Neural cell (in vitro differentiated cells): ENCODE results near the gene NECTIN2. TPM values are rescaled to one million over a fixed set of nuclear protein-coding genes. Genes with fewer than 3 reads are reported as not detected.

Experiments
- H2AFZ ChIP-seq: fragments of 200-600, 300-800 bp; sonication (generic), shearing (Covaris generic); 2 replicates; pipeline ENCODE4 v1.6.0; 2014; ENCODE audit warnings: low read depth, mild to moderate bottlenecking, antibody characterized with exemption, low read length, moderate library complexity
- H3F3A ChIP-seq: fragments of 200-600 bp; shearing (Covaris generic); 2 replicates; pipeline ENCODE4 v1.6.1; 2016; ENCODE audit warnings: mild to moderate bottlenecking, moderate library complexity, mixed read lengths, antibody characterized with exemption, low read length; ENCODE audit not compliant: insufficient read depth, poor library complexity, severe bottlenecking
- H3K27ac ChIP-seq: fragments of 200-600, 300-800 bp; sonication (generic), shearing (Covaris generic); 2 replicates; pipeline ENCODE4 v1.5.1; 2014; ENCODE audit warnings: mild to moderate bottlenecking, low read length, moderate library complexity
- H3K27me3 ChIP-seq: fragments of 300-800, 200-600 bp; sonication (generic), shearing (Covaris generic); 2 replicates; pipeline ENCODE4 v1.6.0; 2014; ENCODE audit warnings: mild to moderate bottlenecking, low read depth, low read length, moderate library complexity; ENCODE audit not compliant: insufficient read depth
- H3K36me3 ChIP-seq: fragments of 300-800, 200-600 bp; sonication (generic), shearing (Covaris generic); 2 replicates; pipeline ENCODE4 v1.5.1; 2014; ENCODE audit warnings: mild to moderate bottlenecking, antibody characterized with exemption, low read length, moderate library complexity; ENCODE audit not compliant: insufficient read depth
- H3K4me2 ChIP-seq: fragments of 300-800, 200-600 bp; sonication (generic), shearing (Covaris generic); 2 replicates; pipeline ENCODE4 v1.6.0; 2014; ENCODE audit warnings: mild to moderate bottlenecking, low read length
- H3K4me3 ChIP-seq: fragments of 300-800, 200-600 bp; sonication (generic), shearing (Covaris generic); 2 replicates; pipeline ENCODE4 v1.5.1; 2014; ENCODE audit warnings: mild to moderate bottlenecking, low read length, moderate library complexity
- H3K79me2 ChIP-seq: fragments of 200-600 bp; shearing (Covaris generic); replicated peaks from 2 replicates; pipeline ENCODE4 v1.6.0; 2014; ENCODE audit warnings: mild to moderate bottlenecking, low read length, moderate library complexity; ENCODE audit not compliant: insufficient read depth
- H3K9ac ChIP-seq: fragments of 300-800, 200-600 bp; sonication (generic), shearing (Covaris generic); 2 replicates; pipeline ENCODE4 v1.6.1; 2016; ENCODE audit warnings: mild to moderate bottlenecking, low read length, mixed read lengths
- H3K9me2 ChIP-seq: fragments of 200-600 bp; shearing (Covaris generic); 2 replicates; pipeline ENCODE4 v1.6.1; 2016; ENCODE audit warnings: mild to moderate bottlenecking, low read length, mixed read lengths; ENCODE audit not compliant: insufficient read depth
- H3K9me3 ChIP-seq: fragments of 200-600, 300-800 bp; sonication (generic), shearing (Covaris generic); 2 replicates; pipeline ENCODE4 v1.6.1; 2016; ENCODE audit warnings: mild to moderate bottlenecking, mixed run types, low read length, moderate library complexity, mixed read lengths
- H4K20me1 ChIP-seq: fragments of 200-600 bp; shearing (Covaris generic); 2 replicates; pipeline ENCODE4 v1.6.1; 2016; ENCODE audit warnings: mild to moderate bottlenecking, mixed run types; ENCODE audit not compliant: insufficient read depth
- EP300 ChIP-seq: fragments of 450-650 bp; conservative IDR thresholded peaks from 2 replicates; pipeline ENCODE4 v1.6.1; 2014; ENCODE audit warnings: antibody characterized with exemption, mild to moderate bottlenecking, moderate library complexity; ENCODE audit not compliant: poor library complexity, severe bottlenecking
- EZH2 ChIP-seq: fragments of 200-600, 300-800 bp; shearing (Covaris generic), sonication (generic); IDR thresholded peaks from 2 replicates; pipeline ENCODE4 v1.6.1; 2014; ENCODE audit warnings: antibody characterized with exemption, low read length, borderline replicate concordance, mild to moderate bottlenecking; ENCODE audit not compliant: insufficient read depth, poor library complexity, severe bottlenecking
- MXI1 ChIP-seq: fragments of 450-650 bp; conservative IDR thresholded peaks from 2 replicates; pipeline ENCODE4 v1.6.1; 2014; ENCODE audit warnings: antibody characterized with exemption, mild to moderate bottlenecking; ENCODE audit not compliant: poor library complexity, severe bottlenecking
- POLR2AphosphoS5 ChIP-seq: IDR thresholded peaks from 2 replicates; pipeline ENCODE4 v1.6.1; 2012
- RAD21 ChIP-seq: fragments of 450-650 bp; conservative IDR thresholded peaks from 2 replicates; pipeline ENCODE4 v1.6.1; 2014; ENCODE audit warnings: antibody characterized with exemption, mild to moderate bottlenecking, moderate library complexity
- SMC3 ChIP-seq: fragments of 450-650 bp; conservative IDR thresholded peaks from 2 replicates; pipeline ENCODE4 v1.6.1; 2014; ENCODE audit warnings: antibody characterized with exemption, mild to moderate bottlenecking, moderate library complexity; ENCODE audit not compliant: poor library complexity
- TAF1 ChIP-seq: IDR thresholded peaks from 2 replicates; pipeline ENCODE4 v1.6.1; 2012; ENCODE audit warnings: low read depth
- polyA minus RNA-seq: library from RNA; depleted of rRNA, polyadenylated mRNA; stranded (reverse); fragments of >200 nt; gene quantifications from 2 replicates; pipeline ENCODE4 v1.2.3, GENCODE V29; 2014
- polyA plus RNA-seq: library from polyadenylated mRNA; depleted of rRNA; stranded (reverse); fragments of >200 nt; gene quantifications from 2 replicates; pipeline ENCODE4 v1.2.3, GENCODE V29; 2014
- TF ChIP-seq, protein P1 (sequence below): fragments of 450-650 bp; IDR thresholded peaks from 2 replicates; pipeline ENCODE4 v1.5.1; 2014; ENCODE audit warnings: antibody characterized with exemption, mild to moderate bottlenecking, moderate library complexity; ENCODE audit not compliant: poor library complexity, severe bottlenecking
- TF ChIP-seq, protein P2 (sequence below): IDR thresholded peaks from 2 replicates; pipeline ENCODE4 v1.6.1; 2012; ENCODE audit warnings: borderline replicate concordance

NECTIN2 gene
- 33.2 and 43.5 TPM in 2 replicates for polyA plus RNA-seq
- polyA minus RNA-seq, result 36.0 and 44.3 TPM in 2 replicates

- Histone ChIP-seq H3F3A (no peaks in the 10 kb centered on the region), H3K4me2 (peak within 1 kb of the TSS; percentile 90), H3K27me3 (no peaks in the 10 kb centered on the region), H3K9me2 (no peaks in the 10 kb centered on the region), H3K4me3 (peak within 1 kb of the TSS; percentile 94), H3K36me3 (no peaks in the 10 kb centered on the region), H2AFZ (peak within 1 kb of the TSS; percentile 45), H3K27ac (peak within 1 kb of the TSS; percentile 63), H3K9me3 (no peaks in the 10 kb centered on the region), H3K79me2 (peaks cover 26% of the 10 kb centered on the region), H3K9ac (peak within 1 kb of the TSS; percentile 95), H4K20me1 (no peaks in the 10 kb centered on the region)
- TF ChIP-seq EP300, result peak; percentile 9
- peak; percentile 66 for TF ChIP-seq SMC3
- peak; percentile 65 for TF ChIP-seq RAD21
- TF ChIP-seq POLR2AphosphoS5, result peak; percentile 90
- TF ChIP-seq, protein P1, sequence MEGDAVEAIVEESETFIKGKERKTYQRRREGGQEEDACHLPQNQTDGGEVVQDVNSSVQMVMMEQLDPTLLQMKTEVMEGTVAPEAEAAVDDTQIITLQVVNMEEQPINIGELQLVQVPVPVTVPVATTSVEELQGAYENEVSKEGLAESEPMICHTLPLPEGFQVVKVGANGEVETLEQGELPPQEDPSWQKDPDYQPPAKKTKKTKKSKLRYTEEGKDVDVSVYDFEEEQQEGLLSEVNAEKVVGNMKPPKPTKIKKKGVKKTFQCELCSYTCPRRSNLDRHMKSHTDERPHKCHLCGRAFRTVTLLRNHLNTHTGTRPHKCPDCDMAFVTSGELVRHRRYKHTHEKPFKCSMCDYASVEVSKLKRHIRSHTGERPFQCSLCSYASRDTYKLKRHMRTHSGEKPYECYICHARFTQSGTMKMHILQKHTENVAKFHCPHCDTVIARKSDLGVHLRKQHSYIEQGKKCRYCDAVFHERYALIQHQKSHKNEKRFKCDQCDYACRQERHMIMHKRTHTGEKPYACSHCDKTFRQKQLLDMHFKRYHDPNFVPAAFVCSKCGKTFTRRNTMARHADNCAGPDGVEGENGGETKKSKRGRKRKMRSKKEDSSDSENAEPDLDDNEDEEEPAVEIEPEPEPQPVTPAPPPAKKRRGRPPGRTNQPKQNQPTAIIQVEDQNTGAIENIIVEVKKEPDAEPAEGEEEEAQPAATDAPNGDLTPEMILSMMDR, result peak; percentile 90
- peak; percentile 32 for TF ChIP-seq MXI1
- TF ChIP-seq, protein P2, sequence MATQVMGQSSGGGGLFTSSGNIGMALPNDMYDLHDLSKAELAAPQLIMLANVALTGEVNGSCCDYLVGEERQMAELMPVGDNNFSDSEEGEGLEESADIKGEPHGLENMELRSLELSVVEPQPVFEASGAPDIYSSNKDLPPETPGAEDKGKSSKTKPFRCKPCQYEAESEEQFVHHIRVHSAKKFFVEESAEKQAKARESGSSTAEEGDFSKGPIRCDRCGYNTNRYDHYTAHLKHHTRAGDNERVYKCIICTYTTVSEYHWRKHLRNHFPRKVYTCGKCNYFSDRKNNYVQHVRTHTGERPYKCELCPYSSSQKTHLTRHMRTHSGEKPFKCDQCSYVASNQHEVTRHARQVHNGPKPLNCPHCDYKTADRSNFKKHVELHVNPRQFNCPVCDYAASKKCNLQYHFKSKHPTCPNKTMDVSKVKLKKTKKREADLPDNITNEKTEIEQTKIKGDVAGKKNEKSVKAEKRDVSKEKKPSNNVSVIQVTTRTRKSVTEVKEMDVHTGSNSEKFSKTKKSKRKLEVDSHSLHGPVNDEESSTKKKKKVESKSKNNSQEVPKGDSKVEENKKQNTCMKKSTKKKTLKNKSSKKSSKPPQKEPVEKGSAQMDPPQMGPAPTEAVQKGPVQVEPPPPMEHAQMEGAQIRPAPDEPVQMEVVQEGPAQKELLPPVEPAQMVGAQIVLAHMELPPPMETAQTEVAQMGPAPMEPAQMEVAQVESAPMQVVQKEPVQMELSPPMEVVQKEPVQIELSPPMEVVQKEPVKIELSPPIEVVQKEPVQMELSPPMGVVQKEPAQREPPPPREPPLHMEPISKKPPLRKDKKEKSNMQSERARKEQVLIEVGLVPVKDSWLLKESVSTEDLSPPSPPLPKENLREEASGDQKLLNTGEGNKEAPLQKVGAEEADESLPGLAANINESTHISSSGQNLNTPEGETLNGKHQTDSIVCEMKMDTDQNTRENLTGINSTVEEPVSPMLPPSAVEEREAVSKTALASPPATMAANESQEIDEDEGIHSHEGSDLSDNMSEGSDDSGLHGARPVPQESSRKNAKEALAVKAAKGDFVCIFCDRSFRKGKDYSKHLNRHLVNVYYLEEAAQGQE, result no peak
- no peak for TF ChIP-seq EZH2
- TF ChIP-seq TAF1, result no peak
These were observed at the start of gene NECTIN2 for GRCh38 chr19:44845612-44846454. TSS of gene NECTIN2 (plus strand) at chr19:44846297. CDS start at chr19:44846526, 229 bp downstream.

GRCh38 chr19:44796701-44797115, 49.4 kb upstream of the NECTIN2 start:
- Histone ChIP-seq H3K9me2 (no peaks in the 10 kb centered on the region), H4K20me1 (no peaks in the 10 kb centered on the region), H3K79me2 (no peaks in the 10 kb centered on the region), H3K9ac (no peak overlapping the region), H3K27ac (no peak overlapping the region), H3K4me3 (no peak overlapping the region), H2AFZ (no peak overlapping the region), H3K9me3 (no peaks in the 10 kb centered on the region), H3F3A (no peaks in the 10 kb centered on the region), H3K36me3 (no peaks in the 10 kb centered on the region), H3K4me2 (no peak overlapping the region), H3K27me3 (no peaks in the 10 kb centered on the region)
- TF ChIP-seq TAF1 (no peak), RAD21 (no peak), EZH2 (no peak), POLR2AphosphoS5 (no peak), SMC3 (no peak), MXI1 (no peak), EP300 (no peak)
- TF ChIP-seq, protein P2, result no peak
- TF ChIP-seq, protein P1, result no peak
